NT2/D1 (cell line): ENCODE measurements around the gene SRPX.

Experiments used
- DNase-seq: peaks from one replicate; pipeline ENCODE4 v3.0.0-alpha.2; 2011; ENCODE audit warnings: low read depth, low spot score
- H3K27me3 ChIP-seq: 2 replicates; pipeline ENCODE4 v1.6.0; 2011; ENCODE audit warnings: mild to moderate bottlenecking; ENCODE audit not compliant: insufficient read length, insufficient read depth
- H3K36me3 ChIP-seq: 2 replicates; pipeline ENCODE4 v1.6.1; 2011; ENCODE audit warnings: mild to moderate bottlenecking, low read length, mixed read lengths; ENCODE audit not compliant: insufficient read depth, insufficient read length
- H3K4me1 ChIP-seq: 2 replicates; pipeline ENCODE4 v1.5.1; 2011; ENCODE audit not compliant: insufficient read depth, insufficient read length
- H3K4me3 ChIP-seq: 2 replicates; pipeline ENCODE4 v1.5.1; 2011; ENCODE audit warnings: low read depth; ENCODE audit not compliant: insufficient read length
- H3K9ac ChIP-seq: 2 replicates; pipeline ENCODE4 v1.6.0; 2011; ENCODE audit warnings: low read depth; ENCODE audit not compliant: insufficient read length
- H3K9me3 ChIP-seq: 2 replicates; pipeline ENCODE4 v1.5.1; 2011; ENCODE audit warnings: mild to moderate bottlenecking, low read length; ENCODE audit not compliant: insufficient read depth
- SUZ12 ChIP-seq: IDR thresholded peaks from 2 replicates; pipeline ENCODE4 v1.6.1; 2011; ENCODE audit not compliant: insufficient read length, insufficient read depth; ENCODE audit errors: extremely low read depth
- YY1 ChIP-seq: IDR thresholded peaks from 2 replicates; pipeline ENCODE4 v1.6.1; 2011; ENCODE audit not compliant: insufficient read length, insufficient read depth
- ZNF274 ChIP-seq: IDR thresholded peaks from 2 replicates; pipeline ENCODE4 v1.6.1; 2011; ENCODE audit warnings: mild to moderate bottlenecking, low read depth, low read length

Gene SRPX

GRCh38 chrX:38172596-38172995 lies 48.1 kb downstream of the SRPX start:
- no peaks in the 10 kb centered on the region for H3K27me3 ChIP-seq
- H3K9ac ChIP-seq = no peak overlapping the region
- no peaks in the 10 kb centered on the region for H3K9me3 ChIP-seq
- TF ChIP-seq YY1 = no peak
- TF ChIP-seq SUZ12 = no peak
- TF ChIP-seq ZNF274 = no peak
- DNase-seq = no peak
- peaks cover 3% of the 10 kb centered on the region for H3K4me1 ChIP-seq
- H3K36me3 ChIP-seq = peaks cover 2% of the 10 kb centered on the region
- H3K4me3 ChIP-seq = no peak overlapping the region

DNA sequence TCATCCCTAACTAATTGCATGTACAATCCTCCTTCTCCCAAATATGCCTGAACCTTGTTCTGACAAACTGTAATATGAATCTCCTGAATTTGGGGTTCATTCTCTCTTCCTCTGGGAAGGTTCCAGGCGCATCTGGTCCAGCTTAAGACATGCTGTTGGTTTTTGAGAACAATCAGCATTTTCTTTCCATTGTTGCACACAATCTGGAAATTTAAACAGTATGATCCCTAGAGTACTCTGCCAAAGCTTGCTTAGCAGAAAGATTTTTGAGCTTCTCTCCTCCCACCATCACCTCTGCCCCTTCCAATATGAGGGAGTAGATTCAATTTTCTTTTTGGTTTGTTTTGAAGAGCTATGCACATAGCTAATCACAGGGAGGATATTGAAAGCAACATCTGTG lies 50.1 kb downstream of the SRPX start:
- peaks cover 2% of the 10 kb centered on the region for H3K36me3 ChIP-seq
- H3K9me3 ChIP-seq = no peaks in the 10 kb centered on the region
- H3K4me1 ChIP-seq = peaks cover 3% of the 10 kb centered on the region
- H3K4me3 ChIP-seq = no peak overlapping the region
- H3K27me3 ChIP-seq = no peaks in the 10 kb centered on the region
- no peak overlapping the region for H3K9ac ChIP-seq
- DNase-seq = no peak
- TF ChIP-seq SUZ12 (no peak), YY1 (no peak), ZNF274 (no peak)

GRCh38 chrX:38166478-38167083 lies 54.1 kb downstream of the SRPX start:
- H3K9ac ChIP-seq = no peak overlapping the region
- peaks cover under 1% of the 10 kb centered on the region for H3K4me1 ChIP-seq
- TF ChIP-seq YY1 (no peak), SUZ12 (no peak), ZNF274 (no peak)
- no peak overlapping the region for H3K4me3 ChIP-seq
- no peak for DNase-seq
- no peaks in the 10 kb centered on the region for H3K9me3 ChIP-seq
- H3K36me3 ChIP-seq = peaks cover 19% of the 10 kb centered on the region
- no peaks in the 10 kb centered on the region for H3K27me3 ChIP-seq

- peaks cover 30% of the 10 kb centered on the region for H3K36me3 ChIP-seq
- H3K9ac ChIP-seq = no peak overlapping the region
- TF ChIP-seq ZNF274 (no peak), SUZ12 (no peak), YY1 (no peak)
- H3K9me3 ChIP-seq = no peaks in the 10 kb centered on the region
- no peaks in the 10 kb centered on the region for H3K27me3 ChIP-seq
- no peaks in the 10 kb centered on the region for H3K4me1 ChIP-seq
- no peak overlapping the region for H3K4me3 ChIP-seq
- DNase-seq = no peak
Measured at GRCh38 chrX:38165023-38165422, 55.6 kb downstream of the SRPX start.

GRCh38 chrX:38163193-38163592 lies 57.5 kb downstream of the SRPX start:
- TF ChIP-seq SUZ12 (no peak), ZNF274 (no peak), YY1 (no peak)
- Histone ChIP-seq H3K9ac (no peak overlapping the region), H3K4me3 (no peak overlapping the region), H3K27me3 (no peaks in the 10 kb centered on the region), H3K4me1 (no peaks in the 10 kb centered on the region), H3K9me3 (no peaks in the 10 kb centered on the region), H3K36me3 (peaks cover 36% of the 10 kb centered on the region)
- no peak for DNase-seq

GRCh38 chrX:38156838-38157237 lies 63.8 kb downstream of the SRPX start:
- Histone ChIP-seq H3K36me3 (peaks cover 44% of the 10 kb centered on the region), H3K4me1 (no peaks in the 10 kb centered on the region), H3K9me3 (no peaks in the 10 kb centered on the region), H3K9ac (no peak overlapping the region), H3K27me3 (no peaks in the 10 kb centered on the region), H3K4me3 (no peak overlapping the region)
- TF ChIP-seq ZNF274 (no peak), SUZ12 (no peak), YY1 (no peak)
- no peak for DNase-seq

GRCh38 chrX:38154818-38155217 lies 65.9 kb downstream of the SRPX start:
- Histone ChIP-seq H3K36me3 (peaks cover 33% of the 10 kb centered on the region), H3K9me3 (no peaks in the 10 kb centered on the region), H3K4me1 (no peaks in the 10 kb centered on the region), H3K9ac (no peak overlapping the region), H3K27me3 (no peaks in the 10 kb centered on the region), H3K4me3 (no peak overlapping the region)
- no peak for DNase-seq
- no peak for TF ChIP-seq SUZ12
- no peak for TF ChIP-seq ZNF274
- TF ChIP-seq YY1 = no peak

DNA sequence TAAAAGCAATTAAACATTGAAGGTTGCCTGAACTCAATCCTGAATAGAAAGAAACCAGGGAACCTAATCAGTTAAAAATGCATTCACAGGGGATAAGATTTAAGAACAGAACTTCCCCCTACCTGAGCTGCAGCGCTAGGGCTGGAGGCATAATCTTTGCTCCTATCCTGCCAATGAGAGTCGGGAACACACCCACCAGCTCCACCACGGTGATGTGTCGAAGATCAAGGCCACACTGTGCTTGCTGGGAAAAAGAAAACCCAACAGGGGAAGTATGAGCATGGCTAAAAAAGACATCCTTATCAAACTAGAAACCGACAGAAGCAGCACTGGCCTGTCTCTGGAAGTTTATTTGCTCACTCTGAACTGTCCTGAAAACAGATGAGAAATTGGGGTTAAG lies 66.3 kb downstream of the SRPX start:
- TF ChIP-seq YY1 (no peak), ZNF274 (no peak), SUZ12 (no peak)
- Histone ChIP-seq H3K9ac (no peak overlapping the region), H3K27me3 (no peaks in the 10 kb centered on the region), H3K4me1 (no peaks in the 10 kb centered on the region), H3K36me3 (peaks cover 36% of the 10 kb centered on the region), H3K4me3 (no peak overlapping the region), H3K9me3 (no peaks in the 10 kb centered on the region)
- no peak for DNase-seq
